Fibroblast of lung (primary cell): ENCODE measurements around the gene TBC1D5. TPM values are rescaled to one million over a fixed set of nuclear protein-coding genes. Genes with fewer than 3 reads are reported as not detected.
"Not testable (repeated sequence)": the region's sequence is repeated elsewhere in the genome, so short reads cannot be mapped to it uniquely, and the experiment has no call there.

Source experiments
- DNase-seq, 2 donors: peaks; one replicate each; pipeline versions ENCODE4 v3.0.0 to v3.0.0-alpha.2; 2010; ENCODE audit warnings: low read depth in 2 of 2
- H2AFZ ChIP-seq: 2 replicates; pipeline ENCODE4 v1.5.1; 2012; ENCODE audit warnings: low read length, control low read depth, inconsistent platforms
- H3K27ac ChIP-seq: 2 replicates; pipeline ENCODE4 v1.5.1; 2011; ENCODE audit warnings: low read length, control low read depth; ENCODE audit not compliant: insufficient read depth
- H3K27me3 ChIP-seq: 2 replicates; pipeline ENCODE4 v1.5.1; 2011; ENCODE audit warnings: mild to moderate bottlenecking, low read length; ENCODE audit not compliant: control insufficient read depth, insufficient read depth
- H3K36me3 ChIP-seq: 2 replicates; pipeline ENCODE4 v1.5.1; 2011; ENCODE audit warnings: low read length; ENCODE audit not compliant: control insufficient read depth, insufficient read depth
- H3K4me1 ChIP-seq: 2 replicates; pipeline ENCODE4 v1.5.1; 2011; ENCODE audit warnings: low read length; ENCODE audit not compliant: control insufficient read depth, insufficient read depth; ENCODE audit errors: extremely low read depth
- H3K4me2 ChIP-seq: 2 replicates; pipeline ENCODE4 v1.5.1; 2011; ENCODE audit warnings: low read length, control low read depth; ENCODE audit not compliant: insufficient read depth; ENCODE audit errors: extremely low read depth
- H3K4me3 ChIP-seq, 4 experiments: fragments of 200-600 bp in 1 of 4; sonication (generic) in 1 of 4; replicated peaks in 1 of 4; 2 replicates each; pipeline ENCODE4 v1.5.1; 2011 to 2016; ENCODE audit warnings: low read length in 4 of 4, low read depth in 3 of 4, mild to moderate bottlenecking in 3 of 4, control low read depth in 2 of 4, inconsistent platforms in 1 of 4, mixed read lengths in 1 of 4; ENCODE audit not compliant: insufficient read depth in 1 of 4; ENCODE audit errors: control extremely low read depth in 1 of 4
- H3K79me2 ChIP-seq: 2 replicates; pipeline ENCODE4 v1.5.1; 2012; ENCODE audit warnings: mild to moderate bottlenecking, low read length, inconsistent platforms; ENCODE audit not compliant: control insufficient read depth, insufficient read depth
- H3K9ac ChIP-seq: 2 replicates; pipeline ENCODE4 v1.5.1; 2011; ENCODE audit warnings: mild to moderate bottlenecking, low read length, control low read depth; ENCODE audit not compliant: insufficient read depth
- H3K9me3 ChIP-seq: 2 replicates; pipeline ENCODE4 v1.5.1; 2012; ENCODE audit warnings: low read depth, low read length; ENCODE audit not compliant: control insufficient read depth, insufficient read depth
- H4K20me1 ChIP-seq: 2 replicates; pipeline ENCODE4 v1.5.1; 2011; ENCODE audit warnings: low read length; ENCODE audit not compliant: control insufficient read depth, insufficient read depth; ENCODE audit errors: extremely low read depth
- EZH2 ChIP-seq: IDR thresholded peaks from 2 replicates; pipeline ENCODE4 v1.5.1; 2012; ENCODE audit warnings: low read length, control low read depth, mild to moderate bottlenecking; ENCODE audit errors: missing control alignments
- polyA plus RNA-seq, 2 donors: library from polyadenylated mRNA; depleted of rRNA in 1 of 2; stranded (reverse) in 1 of 2; unstranded in 1 of 2; fragments of >200 nt; gene quantifications; 2 replicates each; pipeline ENCODE4 v1.2.1, GENCODE V29; 2011 to 2012; ENCODE audit warnings: missing spikeins in 1 of 2
- total RNA-seq: library from RNA; depleted of rRNA; stranded (reverse); fragments of >200 nt; gene quantifications from 2 replicates; pipeline ENCODE4 v1.2.1, GENCODE V29; 2014
- TF ChIP-seq, protein P1 (sequence below), 2 donors: IDR thresholded peaks in 1 of 2; conservative IDR thresholded peaks in 1 of 2; 1 replicate in 1 of 2; 2 replicates in 1 of 2; pipeline ENCODE4 v1.5.1; 2011 to 2012; ENCODE audit warnings: low read length in 2 of 2, control low read depth in 1 of 2, inconsistent platforms in 1 of 2, low read depth in 1 of 2, mild to moderate bottlenecking in 1 of 2

TBC1D5 gene
- total and polyA plus RNA-seq, 2 donors (not counting 1 experiment from before 2014, with no cell fraction given), result 43.6 to 129 TPM

DNA sequence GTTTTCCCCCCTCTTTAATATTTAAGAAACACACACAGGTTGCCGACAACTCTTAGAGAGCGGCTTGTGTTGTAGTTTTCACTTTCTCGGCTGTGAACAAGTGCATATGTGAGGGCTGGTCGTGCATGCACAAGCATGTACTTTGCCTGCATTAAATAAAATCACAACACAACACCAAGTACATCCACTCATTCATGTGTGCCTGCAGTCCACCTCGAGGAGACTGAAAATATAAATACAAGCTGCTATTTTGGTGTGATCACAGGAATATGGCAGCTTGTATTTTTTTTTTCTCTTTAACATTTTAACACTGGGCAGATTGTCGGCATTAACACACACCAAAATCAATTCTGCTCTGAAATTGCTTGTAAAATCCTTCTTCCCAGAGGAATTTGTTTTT lies 346.4 kb downstream of the TBC1D5 start:
- Histone ChIP-seq H3K9me3 (no peaks in the 10 kb centered on the region), H3K27me3 (no peaks in the 10 kb centered on the region), H3K27ac (no peak overlapping the region), H3K4me3 (no peak overlapping the region), H3K4me1 (no peaks in the 10 kb centered on the region), H3K4me2 (no peak overlapping the region), H3K9ac (no peak overlapping the region), H3K36me3 (no peaks in the 10 kb centered on the region), H4K20me1 (no peaks in the 10 kb centered on the region), H3K79me2 (no peaks in the 10 kb centered on the region), H2AFZ (no peak overlapping the region)
- no peak for DNase-seq
- TF ChIP-seq, protein P1, sequence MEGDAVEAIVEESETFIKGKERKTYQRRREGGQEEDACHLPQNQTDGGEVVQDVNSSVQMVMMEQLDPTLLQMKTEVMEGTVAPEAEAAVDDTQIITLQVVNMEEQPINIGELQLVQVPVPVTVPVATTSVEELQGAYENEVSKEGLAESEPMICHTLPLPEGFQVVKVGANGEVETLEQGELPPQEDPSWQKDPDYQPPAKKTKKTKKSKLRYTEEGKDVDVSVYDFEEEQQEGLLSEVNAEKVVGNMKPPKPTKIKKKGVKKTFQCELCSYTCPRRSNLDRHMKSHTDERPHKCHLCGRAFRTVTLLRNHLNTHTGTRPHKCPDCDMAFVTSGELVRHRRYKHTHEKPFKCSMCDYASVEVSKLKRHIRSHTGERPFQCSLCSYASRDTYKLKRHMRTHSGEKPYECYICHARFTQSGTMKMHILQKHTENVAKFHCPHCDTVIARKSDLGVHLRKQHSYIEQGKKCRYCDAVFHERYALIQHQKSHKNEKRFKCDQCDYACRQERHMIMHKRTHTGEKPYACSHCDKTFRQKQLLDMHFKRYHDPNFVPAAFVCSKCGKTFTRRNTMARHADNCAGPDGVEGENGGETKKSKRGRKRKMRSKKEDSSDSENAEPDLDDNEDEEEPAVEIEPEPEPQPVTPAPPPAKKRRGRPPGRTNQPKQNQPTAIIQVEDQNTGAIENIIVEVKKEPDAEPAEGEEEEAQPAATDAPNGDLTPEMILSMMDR (conservative IDR thresholded peaks at IDR 0.05 in 1 of 2, IDR thresholded peaks at IDR 0.05 in 1 of 2; ENCODE audit: low read depth in 1 of 2, low read length in 2 of 2), result no peak
- TF ChIP-seq EZH2, result no peak

GRCh38 chr3:17394541-17395155 lies 347.8 kb downstream of the TBC1D5 start:
- H3K27me3 ChIP-seq, result no peaks in the 10 kb centered on the region
- no peak overlapping the region for H3K27ac ChIP-seq
- H3K9me3 ChIP-seq, result no peaks in the 10 kb centered on the region
- H3K9ac ChIP-seq, result no peak overlapping the region
- TF ChIP-seq, protein P1 (conservative IDR thresholded peaks at IDR 0.05 in 1 of 2, IDR thresholded peaks at IDR 0.05 in 1 of 2; ENCODE audit: low read depth in 1 of 2, low read length in 2 of 2), result no peak
- no peak for TF ChIP-seq EZH2
- H4K20me1 ChIP-seq, result no peaks in the 10 kb centered on the region
- no peaks in the 10 kb centered on the region for H3K79me2 ChIP-seq
- H3K36me3 ChIP-seq, result no peaks in the 10 kb centered on the region
- no peaks in the 10 kb centered on the region for H3K4me1 ChIP-seq
- no peak overlapping the region for H2AFZ ChIP-seq
- no peak overlapping the region for H3K4me3 ChIP-seq
- no peak overlapping the region for H3K4me2 ChIP-seq
- no peak for DNase-seq

DNA sequence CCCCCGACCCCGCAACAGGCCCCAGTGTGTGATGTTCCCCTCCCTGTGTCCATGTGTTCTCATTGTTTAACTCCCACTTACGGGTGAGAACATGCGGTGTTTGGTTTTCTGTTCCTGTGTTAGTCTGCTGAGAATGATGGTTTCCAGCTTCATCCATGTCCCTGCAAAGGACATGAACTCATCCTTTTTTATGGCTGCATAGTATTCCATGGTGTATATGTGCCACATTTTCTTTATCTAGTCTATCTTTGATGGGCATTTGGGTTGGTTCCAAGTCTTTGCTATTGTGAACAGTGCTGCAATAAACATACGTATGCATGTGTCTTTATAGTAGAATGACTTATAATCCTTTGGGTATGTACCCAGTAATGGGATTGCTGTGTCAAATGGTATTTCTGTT lies 349.9 kb downstream of the TBC1D5 start:
- not testable (repeated sequence) for H4K20me1 ChIP-seq, H3K4me3 ChIP-seq, DNase-seq, H3K9ac ChIP-seq, H3K79me2 ChIP-seq, H3K4me1 ChIP-seq, H3K9me3 ChIP-seq, H3K27me3 ChIP-seq, H3K4me2 ChIP-seq, H2AFZ ChIP-seq, H3K27ac ChIP-seq, H3K36me3 ChIP-seq
